ENCODE data around the gene ZNF697.
"Not testable (repeated sequence)": the region's sequence is repeated elsewhere in the genome, so short reads cannot be mapped to it uniquely, and the experiment has no call there.

Gene ZNF697

DNA sequence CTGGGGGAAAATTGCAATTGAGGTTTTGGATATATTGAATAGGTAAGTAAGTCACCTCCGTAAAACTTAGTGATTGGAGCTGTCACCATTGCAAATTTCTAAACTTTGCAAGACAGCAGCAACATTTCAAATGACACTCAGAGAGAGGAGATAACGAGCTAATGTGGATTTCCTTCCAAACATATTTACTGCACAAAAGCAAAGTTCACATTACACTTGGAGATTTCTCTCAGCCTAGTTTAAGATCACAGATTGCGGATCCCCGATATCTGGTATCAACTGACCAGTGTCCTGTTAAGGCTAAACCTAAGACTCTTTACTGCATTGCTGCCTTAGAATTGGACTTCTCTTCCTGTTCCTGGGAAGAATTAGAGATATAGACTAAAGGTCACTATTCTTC lies 47.5 kb downstream of the ZNF697 start:
- no peak for DNase-seq

DNA sequence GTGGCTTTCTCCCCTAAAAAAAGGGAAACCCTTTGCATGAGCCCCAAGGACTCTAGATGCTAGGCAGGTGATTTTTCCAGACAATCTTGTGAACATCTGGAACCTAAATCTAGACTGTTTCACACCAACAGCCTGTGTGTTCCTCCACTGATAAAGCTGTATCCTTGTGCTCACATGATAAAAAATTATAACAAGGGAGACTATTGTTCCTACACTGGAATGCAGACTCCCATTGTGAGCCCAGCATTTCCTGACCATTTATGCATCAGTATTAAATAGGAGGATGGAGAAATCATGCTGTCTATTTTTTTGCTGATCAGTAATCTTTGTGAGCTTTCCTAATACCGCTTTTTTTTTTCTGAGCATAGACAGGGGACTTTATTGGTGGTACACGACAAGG lies 52.5 kb downstream of the ZNF697 start:
- no peak for DNase-seq

DNA sequence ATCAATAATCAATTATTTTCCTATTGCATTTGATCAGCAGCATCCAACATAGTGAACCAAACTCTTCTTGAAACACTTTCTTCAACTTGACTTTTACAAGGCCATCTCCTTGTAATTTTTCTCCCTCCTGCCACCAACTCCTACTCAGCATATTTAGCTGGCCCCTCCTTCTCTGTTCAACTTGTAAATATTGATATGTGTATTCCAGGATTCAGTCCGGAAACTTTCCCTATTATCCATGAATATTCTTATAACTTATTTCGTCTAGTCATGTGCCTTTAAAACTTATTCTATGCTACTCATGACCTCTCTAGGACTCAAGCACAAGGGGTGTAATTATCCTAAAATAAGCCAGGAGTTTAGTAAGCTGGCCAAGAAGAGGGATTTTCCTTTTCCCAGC lies 52.9 kb downstream of the ZNF697 start:
- DNase-seq, result no peak

DNA sequence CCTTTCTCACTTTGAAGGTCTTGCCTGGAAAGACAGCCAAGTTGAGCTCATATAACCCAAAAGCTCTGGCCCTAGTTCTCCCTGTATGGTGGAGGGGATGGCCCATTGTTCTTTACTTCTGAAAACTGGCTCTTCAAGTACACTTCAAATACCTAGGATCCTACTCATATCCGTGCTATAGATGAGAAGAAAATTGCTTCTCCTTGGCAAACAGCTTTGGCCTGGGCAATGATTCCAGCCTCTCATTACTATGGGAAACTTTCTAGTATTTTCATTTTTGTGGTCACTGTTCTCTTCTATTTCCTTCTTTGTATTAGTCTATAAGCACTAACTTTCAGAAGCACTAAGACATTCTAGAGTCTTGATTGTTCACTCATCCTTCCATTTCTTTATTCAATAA lies 53.7 kb downstream of the ZNF697 start:
- DNase-seq, result no peak

DNA sequence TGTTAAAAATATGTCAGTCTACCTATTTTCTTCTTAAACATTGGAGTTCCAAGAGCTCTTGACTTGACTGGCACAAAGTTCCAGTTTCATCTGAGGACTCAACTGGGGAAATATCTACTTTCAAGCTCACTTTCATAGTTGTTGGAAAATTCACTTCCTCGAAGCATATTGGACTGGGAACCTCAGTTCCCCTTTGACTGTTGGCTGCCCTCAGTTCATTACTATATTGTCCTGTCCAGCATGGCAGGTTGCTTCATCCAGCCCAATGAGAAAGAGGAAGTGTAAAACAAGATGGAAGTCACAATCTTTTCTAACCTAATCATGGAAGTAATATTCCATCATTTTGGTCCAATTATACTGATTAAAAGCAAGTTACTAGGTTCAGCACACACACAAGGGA lies 54.3 kb downstream of the ZNF697 start:
- DNase-seq, result no peak

DNA sequence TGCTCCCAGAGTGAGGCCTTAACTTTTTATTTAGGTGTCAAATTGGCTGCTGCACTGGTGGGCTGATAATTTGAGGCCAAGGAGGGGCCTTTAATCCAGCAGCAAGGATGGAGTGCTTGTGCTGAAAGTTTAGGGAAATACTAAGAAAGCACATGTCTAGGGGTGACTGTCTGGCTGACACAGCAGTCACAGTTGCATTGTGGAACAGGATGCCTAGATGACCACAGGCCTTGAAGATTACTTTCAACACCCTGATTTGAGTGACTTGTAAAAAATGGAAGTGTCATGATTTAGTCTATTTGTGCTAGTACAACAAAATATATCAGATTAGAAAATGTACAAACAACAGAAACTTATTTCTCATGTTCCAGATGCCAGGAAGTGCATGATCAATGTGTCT lies 57.7 kb downstream of the ZNF697 start:
- no peak for DNase-seq

DNA sequence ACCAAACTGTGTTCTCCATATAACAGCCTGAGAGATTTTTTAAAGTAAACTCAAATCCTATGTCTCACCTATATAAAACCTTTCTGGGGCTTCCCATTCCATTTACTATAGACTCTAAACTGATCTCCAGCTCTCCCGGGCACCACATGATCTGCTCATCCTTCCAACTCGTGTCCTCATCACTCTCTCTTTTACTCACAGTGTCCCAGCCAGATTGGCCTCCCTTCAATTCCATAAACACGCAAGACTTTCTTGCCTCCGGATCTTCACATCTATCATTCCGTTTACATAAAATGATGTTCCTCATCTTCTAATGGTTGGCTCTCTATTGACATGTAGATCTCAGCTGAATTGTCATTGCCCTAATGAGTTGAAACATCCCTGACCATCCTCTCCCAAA lies 59.4 kb downstream of the ZNF697 start:
- no peak for DNase-seq

DNA sequence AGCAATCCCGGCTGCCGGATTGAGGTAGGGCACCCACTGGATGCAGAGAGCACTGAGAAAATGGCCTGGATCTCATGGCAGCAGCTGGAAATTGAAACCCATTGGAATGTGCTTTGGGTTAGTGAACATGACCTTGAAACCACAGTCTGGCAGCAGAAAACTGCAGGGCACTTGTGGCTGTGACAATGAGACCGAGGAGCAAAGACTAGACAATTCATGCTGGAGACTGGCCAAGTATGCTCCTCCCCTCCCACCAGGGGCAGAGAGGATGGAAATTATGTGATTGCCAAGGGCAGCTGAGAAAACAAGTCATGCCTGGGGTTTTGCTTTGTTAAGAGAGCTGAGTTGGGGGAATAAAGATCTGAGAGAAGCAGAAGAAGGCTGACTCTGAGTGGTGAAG lies 60.7 kb downstream of the ZNF697 start:
- no peak for DNase-seq

DNA sequence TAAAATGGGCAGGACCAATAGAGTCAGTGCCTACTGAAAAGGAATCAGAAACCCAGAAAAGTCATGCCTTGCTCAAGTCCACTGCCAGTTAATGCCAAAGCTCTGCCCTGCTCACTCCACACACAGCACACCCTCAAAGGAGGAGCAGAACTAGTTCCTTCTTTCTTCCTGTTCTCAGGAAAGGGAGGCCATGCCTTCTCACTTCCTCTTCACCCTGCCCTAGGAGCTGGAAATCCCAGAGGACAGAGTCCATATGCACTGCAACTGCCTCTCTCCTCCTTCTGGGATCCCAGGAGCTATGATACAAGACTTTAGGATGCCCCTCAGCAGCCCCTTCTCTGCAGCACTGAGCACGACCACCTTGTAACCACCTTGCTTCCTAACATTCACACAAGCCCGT lies 62.3 kb downstream of the ZNF697 start:
- DNase-seq, result not testable (repeated sequence)

DNA sequence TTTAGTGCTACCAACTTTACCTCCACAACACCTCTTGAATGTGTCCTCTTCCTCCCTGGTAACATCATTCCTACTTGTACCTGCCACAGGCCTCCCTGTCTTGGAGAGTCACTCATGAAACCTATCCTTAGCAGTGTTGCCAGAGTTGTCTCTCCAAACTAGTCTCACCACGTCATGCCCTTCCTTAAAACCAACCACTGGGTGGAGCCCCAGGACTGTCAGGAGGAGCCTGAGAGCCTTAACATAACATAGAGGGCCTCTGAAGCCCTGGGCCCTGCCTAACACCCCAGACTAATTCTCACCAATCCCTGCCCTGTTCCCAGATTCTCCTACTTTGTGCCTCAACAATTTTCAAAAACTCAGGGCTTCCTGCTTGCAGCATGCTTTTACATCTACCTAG lies 65.3 kb downstream of the ZNF697 start:
- DNase-seq, result peak; percentile 22

DNA sequence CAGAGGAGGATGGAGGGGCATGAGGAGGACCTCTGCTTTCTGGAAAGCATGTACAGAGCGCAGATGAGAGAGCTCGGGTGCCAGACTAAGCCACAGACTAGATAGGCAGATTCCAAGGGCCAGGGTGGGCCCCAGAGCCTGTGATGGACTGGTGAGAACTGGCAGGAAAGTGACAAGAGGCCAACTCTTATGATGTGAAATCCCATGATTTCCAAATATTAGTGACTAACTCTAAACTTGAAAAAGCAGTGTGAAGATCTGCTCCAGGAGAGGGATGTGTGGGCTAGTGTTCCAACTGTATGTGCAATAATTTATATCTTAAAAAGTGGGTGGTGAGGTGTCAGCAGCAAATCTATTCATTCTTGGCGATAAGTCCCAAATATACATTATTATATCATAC lies 67.0 kb downstream of the ZNF697 start:
- DNase-seq, result not testable (repeated sequence)

DNA sequence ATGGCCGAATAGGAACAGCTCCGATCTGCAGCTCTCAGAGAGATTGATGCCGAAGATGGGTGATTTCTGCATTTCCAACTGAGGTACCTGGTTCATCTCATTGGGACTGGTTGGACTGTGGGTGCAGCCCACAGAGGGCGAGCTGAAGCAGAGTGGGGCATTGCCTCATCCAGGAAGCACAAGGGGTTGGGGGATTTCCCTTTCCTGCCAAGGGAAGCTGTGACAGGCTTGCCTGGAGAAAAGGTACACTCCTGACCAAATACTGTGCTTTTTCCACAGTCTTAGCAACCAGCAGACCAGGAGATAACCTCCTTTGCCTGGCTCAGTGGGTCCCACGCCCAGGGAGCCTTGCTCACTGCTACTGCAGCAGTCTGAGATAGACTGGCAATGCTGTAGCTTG lies 74.2 kb downstream of the ZNF697 start:
- no peak for DNase-seq

DNA sequence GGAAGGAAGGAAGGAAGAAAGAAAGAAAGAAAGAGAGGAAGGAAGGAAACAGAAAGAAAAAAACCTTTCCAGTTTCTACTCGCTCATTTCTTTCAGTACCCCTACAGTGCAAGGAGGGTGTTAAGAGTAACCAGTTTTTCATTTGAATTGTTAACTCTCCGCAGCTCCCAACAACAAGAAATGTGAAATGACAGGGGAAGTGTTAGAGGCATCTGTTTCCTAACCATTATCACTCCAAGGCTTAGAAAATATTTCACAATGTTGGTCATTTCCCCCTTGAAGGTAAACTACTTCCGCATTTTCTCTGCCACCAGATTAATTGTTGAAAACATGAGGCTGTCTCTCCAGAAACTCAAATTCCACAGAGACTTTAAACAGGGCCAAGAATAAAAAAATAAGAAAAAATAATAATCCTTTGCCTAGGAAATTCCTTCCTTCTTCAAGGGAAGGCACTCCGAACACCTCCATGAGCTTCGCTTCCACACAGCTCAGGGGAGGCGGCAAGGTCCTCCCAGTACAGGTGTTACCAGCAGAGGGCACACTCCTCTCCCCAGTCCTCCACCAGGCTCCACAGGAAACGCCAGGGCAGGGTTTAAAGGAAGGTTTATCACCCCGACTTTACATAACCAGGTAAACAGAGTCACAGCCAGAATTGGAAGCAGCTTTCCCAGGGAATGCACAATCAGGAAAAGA lies 78.0 kb downstream of the ZNF697 start:
- DNase-seq, result not testable (repeated sequence)
